GM12878 (cell line): ENCODE measurements around the gene TBC1D24. TPM values are rescaled to one million over a fixed set of nuclear protein-coding genes. Genes with fewer than 3 reads are reported as not detected.

Experiments
- ATAC-seq: fragments of 200-7000 bp; cut with Tn5 transposase; 3 replicates; pipeline ENCODE4 v1.9.1; 2020; ENCODE audit warnings: mild to moderate bottlenecking, moderate library complexity
- BruUV-seq: library from RNA; stranded (reverse); fragments of 400-500 nt; replicated peaks from 2 replicates; lab custom pipeline; 2021; lab: Mats Ljungman, UMichigan
- CTCF ChIA-PET: fragments of 300-600 bp; sonication (Branson Sonifier 250); formaldehyde crosslinking; extraction: SDS; loops from one replicate; lab custom pipeline; 2021; ENCODE audit warnings: inconsistent platforms; lab: Yijun Ruan, JAX
- POLR2A ChIA-PET: fragments of 350-600 bp; formaldehyde crosslinking; extraction: SDS; loops from one replicate; lab custom pipeline; 2021; ENCODE audit warnings: inconsistent platforms; lab: Charles Lee
- RAD21 ChIA-PET: fragments of 300-600 bp; sonication (Branson Sonifier 250); formaldehyde crosslinking; loops from one replicate; lab custom pipeline; 2023; ENCODE audit warnings: antibody characterized with exemption; ENCODE audit not compliant: unreplicated experiment; lab: Charles Lee
- SMC1A ChIA-PET: fragments of 300-600 bp; sonication (Branson Sonifier 250); formaldehyde crosslinking; loops from one replicate; lab custom pipeline; 2023; ENCODE audit not compliant: unreplicated experiment, uncharacterized antibody; lab: Charles Lee
- DNase-seq: peaks from one replicate; pipeline ENCODE4 v3.0.0-alpha.2; 2011; ENCODE audit warnings: low read depth, low spot score
- FAIRE-seq: peaks from 3 replicates; lab custom pipeline; 2011; peaks lifted over from hg19 to GRCh38; lab: Jason Lieb, UNC
- H2AFZ ChIP-seq: 2 replicates; pipeline ENCODE4 v1.6.0; 2011; ENCODE audit warnings: low read depth, low read length, control low read depth; ENCODE audit not compliant: control insufficient read depth
- H3K27ac ChIP-seq: 2 replicates; pipeline ENCODE4 v1.5.1; 2011; ENCODE audit warnings: control low read depth; ENCODE audit not compliant: control insufficient read depth, insufficient read depth
- H3K27me3 ChIP-seq, 2 experiments: replicated peaks in 1 of 2; 2 replicates each; pipeline versions ENCODE4 v1.6.0 to v1.6.1; 2011; ENCODE audit warnings: low read length in 1 of 2; ENCODE audit not compliant: control insufficient read depth in 2 of 2, insufficient read depth in 2 of 2
- H3K36me3 ChIP-seq, 2 experiments: 2 replicates each; pipeline ENCODE4 v1.5.1; 2011; ENCODE audit warnings: low read length in 1 of 2; ENCODE audit not compliant: control insufficient read depth in 2 of 2, insufficient read depth in 2 of 2
- H3K4me1 ChIP-seq: 2 replicates; pipeline ENCODE4 v1.6.1; 2011; ENCODE audit warnings: mild to moderate bottlenecking, low read length, moderate library complexity, mixed read lengths; ENCODE audit not compliant: control insufficient read depth, insufficient read depth
- H3K4me2 ChIP-seq: 2 replicates; pipeline ENCODE4 v1.6.0; 2011; ENCODE audit warnings: control low read depth; ENCODE audit not compliant: control insufficient read depth, insufficient read depth
- H3K4me3 ChIP-seq: fragments of 200-600 bp; sonication (generic); 2 replicates; pipeline ENCODE4 v1.5.1; 2016
- H3K79me2 ChIP-seq: 2 replicates; pipeline ENCODE4 v1.6.0; 2011; ENCODE audit warnings: low read length; ENCODE audit not compliant: control insufficient read depth, insufficient read depth
- H3K9ac ChIP-seq: 2 replicates; pipeline ENCODE4 v1.8.0; 2011; ENCODE audit warnings: low read length, control low read depth, mixed read lengths; ENCODE audit not compliant: control insufficient read depth, insufficient read depth
- H3K9me3 ChIP-seq: replicated peaks from 3 replicates; pipeline ENCODE4 v1.5.1; 2011; ENCODE audit warnings: mild to moderate bottlenecking, low read length; ENCODE audit not compliant: control insufficient read depth, insufficient read depth
- H4K20me1 ChIP-seq: 2 replicates; pipeline ENCODE4 v1.6.0; 2011; ENCODE audit not compliant: control insufficient read depth, insufficient read depth
- BACH1 ChIP-seq: fragments of 450-650 bp; IDR thresholded peaks from 2 replicates; pipeline ENCODE4 v1.6.1; 2017; ENCODE audit warnings: mild to moderate bottlenecking, borderline replicate concordance
- BMI1 ChIP-seq: fragments of 450-650 bp; IDR thresholded peaks from 2 replicates; pipeline ENCODE4 v1.6.1; 2016; ENCODE audit warnings: mild to moderate bottlenecking, moderate library complexity, borderline replicate concordance
- HDGF ChIP-seq: fragments of 450-650 bp; IDR thresholded peaks from 2 replicates; pipeline ENCODE4 v1.6.1; 2016; ENCODE audit warnings: antibody characterized with exemption
- IRF5 ChIP-seq: fragments of 450-650 bp; IDR thresholded peaks from 2 replicates; pipeline ENCODE4 v1.6.1; 2017; ENCODE audit warnings: borderline replicate concordance
- MYC ChIP-seq: IDR thresholded peaks from 2 replicates; pipeline ENCODE4 v1.6.1; 2011; ENCODE audit warnings: mild to moderate bottlenecking, low read length, moderate library complexity, inconsistent platforms; ENCODE audit not compliant: insufficient read depth, insufficient replicate concordance, insufficient read length, severe bottlenecking
- NFYA ChIP-seq: IDR thresholded peaks from 2 replicates; pipeline ENCODE4 v1.6.1; 2011; ENCODE audit warnings: low read depth, mild to moderate bottlenecking, low read length, improper control_type of control experiment, borderline replicate concordance
- RB1 ChIP-seq: fragments of 450-650 bp; formaldehyde crosslinking; IDR thresholded peaks from 2 replicates; pipeline ENCODE4 v1.6.1; 2017; ENCODE audit warnings: mild to moderate bottlenecking, borderline replicate concordance
- SPI1 ChIP-seq: IDR thresholded peaks from 2 replicates; pipeline ENCODE4 v1.6.1; 2011; ENCODE audit warnings: low read depth, mild to moderate bottlenecking, low read length, moderate library complexity, borderline replicate concordance; ENCODE audit not compliant: insufficient read depth
- USF1 ChIP-seq: IDR thresholded peaks from 2 replicates; pipeline ENCODE4 v1.6.1; 2011; ENCODE audit warnings: borderline replicate concordance, low read depth, mild to moderate bottlenecking, moderate library complexity, mixed read lengths, low read length; ENCODE audit not compliant: insufficient read depth; ENCODE audit errors: extremely low read length
- ZBED1 ChIP-seq: IDR thresholded peaks from 2 replicates; pipeline ENCODE4 v1.6.1; 2016; ENCODE audit warnings: borderline replicate concordance
- ZNF384 ChIP-seq: IDR thresholded peaks from 2 replicates; pipeline ENCODE4 v1.6.1; 2012; ENCODE audit warnings: low read depth, mild to moderate bottlenecking, low read length, improper control_type of control experiment, borderline replicate concordance
- WGBS: methylation state at CpG from one replicate; pipeline ENCODE4 v1.1.6; 2016; ENCODE audit warnings: low lambda C conversion rate; ENCODE audit not compliant: insufficient replicate concordance, insufficient coverage; ENCODE audit errors: missing lambda C conversion rate; 5-methylcytosine and 5-hydroxymethylcytosine counted together
- in situ Hi-C: fragments of 300-500 bp; cut with MboI; formaldehyde crosslinking; loops from 9 replicates; pipeline ENCODE4 v1.14.3; 2018; ENCODE audit warnings: mixed read lengths
- intact Hi-C: fragments of 100-400 bp; cut with micrococcal nuclease; formaldehyde crosslinking; loops from one replicate; pipeline ENCODE4 v1.14.2; 2022; ENCODE audit not compliant: unreplicated experiment
- polyA plus RNA-seq, 11 experiments: library from polyadenylated mRNA; depleted of rRNA in 4 of 11; unstranded in 6 of 11; stranded (reverse) in 5 of 11; fragments of >200 nt; fragmentation: Nextera tagmentation in 4 of 11; fragmentation: Illumina TruSeq in 1 of 11; extraction: Ambion mirVana in 4 of 11; extraction: Trizol in 1 of 11; gene quantifications; 1 replicate in 1 of 11; 2 replicates in 10 of 11; pipeline versions ENCODE4 v1.2.1 to v1.2.3, GENCODE V29; 2011 to 2016; ENCODE audit warnings: inconsistent platforms in 2 of 11, missing spikeins in 2 of 11, low read depth in 1 of 11
- total RNA-seq, 4 experiments: library from RNA; depleted of rRNA in 3 of 4; stranded (reverse); fragments of >200 nt in 3 of 4; fragmentation: Illumina TruSeq in 1 of 4; extraction: Trizol in 1 of 4; gene quantifications; 2 replicates each; pipeline versions ENCODE4 v1.2.1 to v1.2.3, GENCODE V29; 2013 to 2021

Gene TBC1D24
- total and polyA plus RNA-seq, 10 of the 15 experiments (the other 5 are each of a cell fraction or from before 2014, with no cell fraction given), result 1.1 to 9.6 (median 4.5) TPM

- BruUV-seq, result no TSS peak
- no peak for DNase-seq
- ChIA-PET SMC1A (no interaction called here), CTCF (interaction anchor here (1.1 kb wide), 1 partner anchor 90 kb away, joined by 4 read pairs; no protein-coding TSS in a partner anchor), RAD21 (no interaction called here), POLR2A (interaction anchor here (0.8 to 1.1 kb wide), 2 partner anchors 10 to 12 kb away, joined by 3 to 4 read pairs; partner anchors contain the start of gene CEMP1)
- Histone ChIP-seq H2AFZ (no peak overlapping the region), H3K9ac (no peak overlapping the region), H3K27me3 (no peaks in the 10 kb centered on the region), H3K4me3 (peak overlapping the region; percentile 44; the same call in 1 of the 2 replicates), H3K9me3 (no peaks in the 10 kb centered on the region), H3K4me2 (0 out of 2 replicates have a peak overlapping the region, but pooled peaks have one; percentile 48), H3K36me3 (peaks cover 9 to 18% of the 10 kb centered on the region in 2 experiments; a peak in 3 of 4 replicates), H3K27ac (no peak overlapping the region), H3K4me1 (peaks cover 17% of the 10 kb centered on the region), H3K79me2 (peaks cover 55% of the 10 kb centered on the region), H4K20me1 (peaks cover 9% of the 10 kb centered on the region)
- TF ChIP-seq NFYA (no peak), ZNF384 (no peak), HDGF (no peak), BACH1 (no peak), ZBED1 (no peak), IRF5 (no peak), BMI1 (no peak), RB1 (no peak), MYC (no peak), USF1 (no peak), SPI1 (no peak)
- 55% methylated on average over 11 of the region's 22 CpGs for WGBS
- in situ Hi-C loops, result no loop called here
- no peak for ATAC-seq
- intact Hi-C loops, result no loop called here
- FAIRE-seq, result no peak
These were observed 44.8 kb downstream of the TBC1D24 start for GRCh38 chr16:2519711-2520080.
